HG02870 (cell line): ENCODE results near the gene GATA3.

Experiments used
- ATAC-seq: cut with Tn5 transposase; IDR thresholded peaks from one replicate; pipeline ENCODE4 v1.9.1; 2021; ENCODE audit warnings: mild to moderate bottlenecking, moderate library complexity; ENCODE audit not compliant: unreplicated experiment

The GATA3 gene

DNA sequence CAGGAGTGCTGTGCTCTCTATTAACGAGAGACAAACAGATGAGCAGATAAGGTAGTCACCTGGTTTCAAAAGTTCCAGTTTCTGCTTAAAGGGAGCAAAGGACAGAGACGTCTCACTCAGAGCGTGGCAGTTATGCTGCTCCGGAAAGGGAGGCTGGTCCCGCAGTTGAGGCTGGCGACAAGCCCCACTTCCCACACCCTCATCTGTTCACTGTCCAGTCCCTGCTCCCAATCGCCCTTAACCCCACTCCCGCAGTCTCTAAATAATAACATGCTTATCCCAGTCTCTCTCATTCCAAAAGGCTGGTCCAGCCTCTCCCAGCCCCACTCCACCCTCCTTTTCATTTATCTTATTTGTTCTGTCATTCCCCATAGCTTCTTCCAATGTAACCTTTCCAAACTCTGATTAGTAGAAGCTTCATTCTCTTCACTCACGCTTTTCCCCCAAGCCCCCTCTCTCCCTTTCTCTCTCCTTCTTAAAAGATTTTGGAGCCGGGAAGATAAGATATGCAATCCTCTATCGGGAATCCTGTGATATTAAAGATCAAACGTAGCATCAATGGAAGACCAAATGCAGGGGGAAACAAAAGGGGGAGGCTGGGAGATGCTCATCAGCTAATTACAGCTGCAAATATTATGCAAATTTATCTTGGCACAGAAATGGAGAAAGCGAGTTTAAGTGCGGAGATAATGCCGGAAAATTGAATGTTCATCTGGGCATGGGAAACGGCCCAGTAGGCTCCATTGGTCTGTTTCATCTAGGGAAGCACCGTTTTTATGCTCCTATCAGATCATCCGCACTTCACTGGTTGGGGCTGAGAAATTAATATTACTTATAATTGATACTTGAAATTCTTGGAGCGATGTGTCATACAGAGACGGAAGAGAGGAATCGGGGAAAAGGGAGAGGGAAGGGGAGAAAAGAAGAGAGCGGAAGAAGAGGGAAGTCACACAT lies 16.3 kb upstream of the GATA3 start:
- ATAC-seq: no peak

DNA sequence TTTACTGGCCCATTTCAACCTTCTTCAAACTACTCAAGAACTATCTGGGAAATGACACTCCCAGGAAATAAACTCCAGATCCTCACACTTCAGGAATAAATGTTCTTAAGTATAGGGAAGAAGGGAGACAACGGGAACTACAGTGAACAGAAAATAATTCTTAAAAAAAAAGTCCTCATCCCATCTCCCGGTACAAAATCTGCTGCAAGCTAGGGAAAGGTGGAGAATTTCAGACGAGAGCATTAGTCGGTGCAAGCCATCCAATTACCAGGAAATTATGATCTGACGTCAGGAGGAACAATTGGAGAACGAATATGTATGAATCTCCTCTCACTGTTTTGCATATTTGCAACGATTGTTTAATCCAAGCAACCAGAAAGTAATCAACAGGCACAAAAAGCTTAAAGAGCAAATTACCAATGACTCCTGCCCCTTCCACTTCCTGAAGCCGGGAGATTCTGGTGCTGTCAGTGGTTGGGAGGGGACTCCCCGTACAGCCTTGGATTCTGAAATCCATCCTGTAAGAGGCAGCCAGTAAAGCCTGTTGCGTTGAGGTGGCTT lies 15.1 kb upstream of the GATA3 start:
- no peak for ATAC-seq

DNA sequence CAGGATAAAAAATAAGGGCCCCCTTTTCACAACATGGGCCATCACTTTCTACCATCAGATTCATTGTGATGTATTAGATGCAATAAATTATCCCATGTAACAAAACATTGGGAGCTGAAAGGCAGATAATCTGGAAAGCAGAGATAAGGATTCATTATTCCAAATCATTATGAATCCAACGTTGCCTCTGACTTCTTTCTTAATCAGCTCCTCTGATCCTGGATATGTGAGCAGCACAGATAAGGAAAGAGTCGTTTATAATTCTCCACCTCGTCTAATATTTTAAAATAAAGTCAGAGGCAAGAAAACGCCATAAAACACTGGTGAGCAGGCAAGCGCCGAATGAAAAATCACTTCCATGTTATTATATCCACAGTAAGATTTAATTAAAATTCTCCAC lies 13.8 kb upstream of the GATA3 start:
- ATAC-seq: no peak

DNA sequence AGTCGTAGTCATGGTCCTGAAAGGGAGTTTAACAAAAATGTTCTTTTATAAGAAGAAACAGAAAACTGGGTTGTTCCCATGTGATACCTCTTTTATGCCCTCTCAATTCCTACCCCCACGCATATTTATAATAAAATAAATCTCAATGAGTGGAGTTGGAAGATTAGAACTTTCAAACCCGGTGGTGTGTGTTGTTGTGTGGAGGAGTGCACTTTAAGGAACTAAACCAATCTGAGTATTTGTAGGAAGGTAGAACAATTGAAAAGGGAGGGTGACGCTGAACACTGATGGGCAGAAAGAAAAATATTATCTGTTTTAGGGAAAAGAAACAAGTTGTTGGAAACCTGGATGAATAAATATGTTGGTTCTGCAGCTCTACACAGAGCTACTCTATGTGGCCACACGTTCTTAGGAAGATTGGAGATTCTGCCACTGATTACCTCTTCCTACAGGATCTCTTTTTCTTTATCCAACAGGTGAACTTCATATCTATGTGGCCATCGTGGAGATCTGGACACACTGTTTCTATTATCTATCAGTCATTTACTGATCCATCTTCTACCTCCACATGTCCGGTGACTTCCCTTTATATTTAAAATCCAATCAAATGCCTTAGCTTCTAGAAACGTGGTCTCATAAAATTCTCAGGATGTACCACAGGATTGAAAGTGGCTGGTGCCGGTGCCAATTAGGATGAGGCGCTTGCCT lies 13.1 kb upstream of the GATA3 start:
- ATAC-seq: no peak

DNA sequence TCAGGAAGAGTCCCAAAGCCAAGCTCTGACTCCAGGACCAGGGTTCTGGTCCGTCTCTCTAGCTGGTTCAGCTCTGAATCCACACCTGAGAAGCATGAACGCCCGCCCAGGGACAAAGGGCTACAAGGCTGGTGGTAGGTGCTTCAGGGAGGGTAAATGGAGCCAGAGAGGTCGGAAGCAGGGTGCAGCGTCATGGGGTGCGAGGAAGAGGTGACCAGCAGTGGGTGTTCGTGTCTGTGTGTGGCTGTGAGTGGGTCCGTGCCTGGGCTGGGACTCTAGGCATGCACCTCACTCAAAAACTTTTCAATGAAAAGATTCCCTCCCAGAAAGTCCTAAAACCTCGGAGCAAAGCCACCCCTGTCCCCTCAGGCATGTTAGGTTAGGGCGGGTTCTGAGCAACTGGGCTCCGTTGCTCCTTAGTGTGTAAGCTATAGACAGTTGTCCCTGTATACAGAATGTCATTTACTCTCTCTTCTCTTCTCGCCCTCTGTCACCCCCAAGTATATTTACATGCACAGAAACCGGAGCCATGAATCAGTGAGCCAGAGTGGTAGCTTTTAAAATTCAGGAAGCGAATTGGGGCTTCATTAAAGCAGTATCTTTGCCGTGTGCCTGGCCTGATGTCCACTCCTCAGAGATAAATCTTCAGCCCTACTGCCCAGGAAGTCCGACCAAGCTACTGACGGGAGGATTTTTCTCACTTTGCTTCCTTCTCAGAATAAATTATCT lies 12.3 kb upstream of the GATA3 start:
- no peak for ATAC-seq

DNA sequence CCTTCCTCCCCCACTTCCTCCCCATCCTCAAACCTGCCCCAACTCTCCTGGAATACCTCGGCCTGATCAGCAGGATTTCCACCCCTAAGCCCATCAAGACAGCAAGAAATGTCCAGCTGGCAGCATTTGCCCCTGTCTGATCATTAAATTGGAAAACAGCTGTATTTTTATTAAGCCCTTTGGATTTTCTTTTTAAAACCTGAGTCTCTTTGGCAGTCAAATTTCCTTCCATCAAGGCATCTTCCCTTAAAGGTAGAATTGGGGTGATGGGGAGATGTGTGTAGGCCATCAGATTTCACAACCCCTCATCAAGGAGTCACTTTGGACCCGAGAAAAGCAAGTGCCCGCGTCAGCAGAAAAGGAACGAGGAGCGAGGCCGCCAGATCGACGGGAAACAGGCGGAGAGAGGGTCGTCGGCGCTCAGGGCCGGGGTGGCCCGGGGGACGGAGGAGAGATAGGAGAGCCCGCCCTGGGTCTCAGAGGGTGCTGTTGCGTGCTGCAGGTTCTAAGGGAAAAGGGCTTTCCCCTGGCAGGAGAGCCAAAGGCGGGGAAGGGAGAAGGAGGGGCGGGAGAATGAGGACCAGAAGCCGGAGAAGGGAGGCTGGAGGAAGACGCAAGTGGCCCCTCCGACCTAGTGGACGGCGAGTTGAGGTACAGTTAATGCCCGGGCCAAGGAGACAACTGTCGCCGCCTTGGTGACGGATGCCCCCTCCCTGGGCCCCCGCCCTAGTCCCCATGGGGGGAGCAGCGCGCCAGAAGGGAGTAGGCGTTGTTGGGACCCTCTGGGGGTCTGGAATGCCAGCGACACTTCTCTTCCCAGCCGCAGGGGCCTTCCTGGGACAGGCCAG lies 11.5 kb upstream of the GATA3 start:
- ATAC-seq: no peak

DNA sequence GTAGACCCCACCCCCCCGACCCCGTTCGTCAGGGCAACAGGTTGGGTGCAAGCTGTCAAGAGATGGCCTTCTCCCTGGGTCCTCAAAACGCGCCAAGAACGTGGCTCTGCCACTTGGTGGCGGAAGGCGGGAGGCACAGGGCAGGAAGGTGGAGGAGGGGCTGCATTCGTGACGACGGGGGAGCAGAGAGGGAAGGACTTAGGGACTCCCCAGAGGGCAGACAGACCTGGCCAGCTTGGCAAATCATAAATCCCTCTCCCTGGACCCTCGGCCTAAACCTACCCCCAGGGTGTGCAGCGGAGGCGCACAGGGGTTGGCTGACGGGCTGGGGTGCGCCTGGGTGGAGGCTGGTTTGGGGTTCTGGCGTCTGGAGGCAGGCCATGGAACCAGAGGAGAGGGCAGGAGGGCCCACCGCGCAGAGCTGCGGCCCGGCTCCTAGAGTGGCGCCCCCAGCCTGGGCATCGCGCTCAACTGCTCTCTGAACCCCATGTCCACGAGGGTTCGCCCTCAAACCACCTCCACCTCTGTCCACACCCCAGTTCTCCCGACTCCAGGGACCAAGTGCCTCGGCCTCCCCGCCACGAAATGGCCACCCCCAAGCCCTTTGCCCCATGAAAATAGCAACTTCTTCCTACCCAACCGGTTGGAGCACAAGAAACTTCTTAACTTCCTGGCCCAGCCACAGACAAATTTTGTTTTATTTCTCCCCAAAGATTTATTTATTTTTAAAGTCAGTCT lies 10.8 kb upstream of the GATA3 start:
- no peak for ATAC-seq

DNA sequence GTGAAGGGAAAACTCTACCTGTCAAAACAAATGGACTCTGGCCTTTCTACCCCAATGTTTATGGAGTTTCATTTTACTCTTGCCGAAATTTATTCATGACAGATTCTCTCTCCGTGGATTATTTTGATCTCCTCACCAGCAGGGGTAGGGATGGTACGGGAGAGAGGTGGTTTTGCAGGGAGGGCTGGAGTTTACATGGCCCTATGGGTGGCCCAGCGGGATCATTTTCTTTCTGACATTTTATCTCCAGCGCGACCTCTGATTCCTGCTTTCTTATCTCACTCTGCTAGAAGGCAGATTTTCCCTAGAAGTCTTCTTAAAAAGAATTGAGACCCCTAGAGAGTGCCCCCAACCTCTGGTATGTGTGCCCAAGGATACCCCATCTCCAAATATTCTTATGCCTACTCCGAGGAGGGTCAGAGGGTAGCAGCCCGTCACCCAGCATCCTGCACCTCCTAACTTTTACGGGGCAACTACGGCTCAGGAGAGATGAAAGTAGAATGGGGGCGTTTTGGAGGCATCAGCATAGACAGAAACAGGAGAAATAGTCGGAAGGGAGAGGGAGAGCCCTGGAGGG lies 10.1 kb upstream of the GATA3 start:
- ATAC-seq: no peak

DNA sequence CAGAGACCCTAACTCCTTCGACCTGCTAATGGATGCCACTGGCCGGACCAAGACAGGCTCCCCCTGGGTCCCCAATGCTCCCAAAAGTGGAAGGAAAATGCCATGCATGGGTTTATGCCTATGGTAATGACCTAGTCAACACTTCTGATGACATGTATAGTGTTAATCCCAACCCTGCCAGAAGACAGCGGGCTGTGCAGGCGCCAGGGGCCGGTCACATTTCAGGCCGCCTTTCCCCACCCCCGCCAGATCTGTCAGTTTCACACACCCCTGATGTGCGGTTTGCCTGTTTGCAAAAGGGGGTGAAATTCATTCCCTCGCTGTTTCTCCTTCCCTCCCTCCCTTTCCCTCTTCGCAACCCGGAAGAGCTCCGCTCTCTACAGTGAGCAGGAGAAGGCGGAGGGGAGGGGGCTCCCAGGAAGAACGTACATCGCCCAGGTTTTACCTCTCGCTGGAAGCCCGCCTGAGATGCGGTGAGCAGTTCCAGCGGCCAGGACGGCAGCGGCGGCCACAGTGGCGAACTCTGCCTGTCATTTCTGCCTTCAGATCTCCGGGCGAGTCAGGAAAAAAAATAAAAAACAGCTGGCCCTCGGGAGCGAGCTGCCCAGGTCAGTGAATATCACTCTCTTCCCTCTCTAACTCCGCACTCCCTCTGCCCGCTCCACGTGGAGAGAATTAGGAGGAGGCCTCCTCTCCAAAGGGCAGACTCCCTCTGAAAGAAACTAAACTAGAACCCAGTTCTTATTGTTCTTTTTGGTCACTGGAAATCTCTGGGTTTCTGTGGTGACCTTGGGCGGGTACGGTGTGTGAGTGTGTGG lies 9.4 kb upstream of the GATA3 start:
- peak; percentile 27 for ATAC-seq

DNA sequence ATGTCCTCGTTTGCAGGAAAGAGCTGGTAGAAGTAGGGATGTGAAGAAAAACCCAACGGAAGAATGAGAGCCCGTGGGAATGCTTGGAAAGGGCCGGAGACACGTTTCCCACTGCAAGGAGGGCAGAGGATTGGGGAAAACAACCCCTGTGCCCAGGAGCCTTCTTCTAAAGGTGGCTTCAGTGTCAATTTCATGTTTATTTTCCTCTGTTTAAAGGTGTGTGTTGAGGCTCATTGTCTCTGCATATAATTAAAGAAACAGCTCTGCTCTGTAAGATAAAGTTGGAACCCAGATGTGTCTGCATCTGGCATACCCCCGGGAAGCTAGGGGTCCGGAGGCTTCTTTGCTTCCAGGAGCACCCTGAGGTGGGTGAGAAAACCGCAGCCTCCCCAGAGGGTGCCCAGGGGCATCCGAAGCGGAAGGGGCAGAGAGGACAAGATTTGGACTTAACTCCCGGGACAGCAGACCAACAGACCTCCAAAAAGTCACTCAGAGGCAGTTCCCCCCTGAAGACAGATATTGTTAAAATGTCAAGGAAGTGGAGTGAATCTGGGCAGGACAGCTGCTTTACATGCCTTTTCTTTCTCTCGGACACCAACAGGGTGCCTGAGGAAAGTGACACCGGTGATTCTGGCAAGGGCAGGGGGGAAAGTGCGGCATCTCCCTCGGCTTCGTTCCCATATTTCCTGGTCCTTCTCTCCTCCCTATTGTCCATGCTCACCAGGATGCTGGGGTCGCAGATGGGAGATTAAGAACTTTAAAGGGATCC lies 8.6 kb upstream of the GATA3 start:
- ATAC-seq: no peak

DNA sequence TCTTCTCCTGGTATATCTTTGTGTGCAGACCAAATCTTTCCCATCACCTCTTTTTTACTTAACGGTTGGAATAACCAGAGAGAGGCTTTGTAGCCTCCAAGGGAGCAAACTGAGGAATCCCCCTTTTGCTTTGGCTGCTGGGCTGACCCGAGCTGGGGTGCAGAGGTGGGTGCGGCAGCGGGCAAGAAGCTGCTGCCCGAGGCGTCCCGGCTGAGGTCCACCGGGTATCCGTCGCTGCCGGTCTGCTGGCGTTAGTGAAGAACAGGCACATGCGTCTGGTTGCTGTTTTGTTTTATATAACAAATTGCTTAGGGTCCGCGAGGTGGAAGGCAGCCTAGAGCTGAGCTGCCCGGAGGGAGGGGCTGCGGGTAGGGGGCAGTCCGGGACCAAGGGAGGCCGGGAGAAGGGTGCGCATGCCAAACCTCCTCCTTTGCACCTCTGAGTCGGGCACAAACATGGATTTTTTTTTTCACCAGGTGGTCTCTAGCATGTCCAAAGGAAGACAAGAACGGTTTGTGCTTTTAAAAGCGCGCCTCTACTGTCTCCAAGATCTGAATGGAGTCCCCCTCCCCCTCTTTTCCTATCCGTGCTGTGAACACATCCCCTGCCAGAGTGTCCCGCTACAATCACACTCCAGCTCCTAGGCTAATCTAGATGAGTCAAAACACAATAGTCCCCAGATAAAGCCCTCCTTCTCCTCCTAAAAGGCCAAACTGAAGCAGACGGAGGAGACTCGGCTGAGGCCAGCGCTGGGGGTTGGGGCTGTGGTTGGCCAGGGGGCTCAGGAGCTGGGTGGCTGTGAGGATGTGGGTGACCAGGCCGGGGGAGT lies 6.8 kb upstream of the GATA3 start:
- no peak for ATAC-seq

DNA sequence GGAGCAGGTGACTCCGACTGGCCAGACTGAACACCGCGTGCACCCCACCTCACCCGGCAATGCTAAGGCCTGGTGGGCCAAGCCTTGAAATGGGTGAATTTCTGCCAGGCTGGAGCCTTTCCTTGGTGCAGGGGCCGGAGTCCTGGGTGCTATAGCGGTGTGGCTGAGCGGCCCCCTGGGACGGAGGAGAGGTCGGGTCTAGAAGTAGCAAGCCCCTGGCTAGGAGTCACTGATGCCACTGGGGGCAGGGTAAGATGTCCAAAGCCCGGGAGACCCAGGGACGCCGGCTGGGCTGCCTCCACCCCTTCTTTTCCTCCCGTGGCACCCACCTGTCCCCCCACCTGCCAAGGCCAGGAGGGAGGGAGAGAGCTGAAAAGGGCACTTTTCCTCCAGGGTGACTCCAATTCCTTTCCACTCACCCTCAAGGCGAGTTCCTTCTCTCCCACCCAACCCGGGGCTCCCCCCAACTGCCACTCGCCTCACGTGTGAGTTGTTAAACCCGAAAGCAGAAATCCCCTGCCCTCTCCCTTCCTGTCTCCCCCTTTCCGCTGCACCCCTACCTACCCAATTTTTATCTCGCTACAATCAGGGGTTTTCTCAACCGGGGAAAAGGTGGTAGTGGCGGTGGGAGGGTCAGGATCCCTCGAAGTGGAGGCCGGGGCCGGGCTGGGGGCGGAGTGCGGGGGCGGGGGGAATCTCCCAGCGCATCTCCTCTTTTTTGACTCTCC lies 6.0 kb upstream of the GATA3 start:
- no peak for ATAC-seq

DNA sequence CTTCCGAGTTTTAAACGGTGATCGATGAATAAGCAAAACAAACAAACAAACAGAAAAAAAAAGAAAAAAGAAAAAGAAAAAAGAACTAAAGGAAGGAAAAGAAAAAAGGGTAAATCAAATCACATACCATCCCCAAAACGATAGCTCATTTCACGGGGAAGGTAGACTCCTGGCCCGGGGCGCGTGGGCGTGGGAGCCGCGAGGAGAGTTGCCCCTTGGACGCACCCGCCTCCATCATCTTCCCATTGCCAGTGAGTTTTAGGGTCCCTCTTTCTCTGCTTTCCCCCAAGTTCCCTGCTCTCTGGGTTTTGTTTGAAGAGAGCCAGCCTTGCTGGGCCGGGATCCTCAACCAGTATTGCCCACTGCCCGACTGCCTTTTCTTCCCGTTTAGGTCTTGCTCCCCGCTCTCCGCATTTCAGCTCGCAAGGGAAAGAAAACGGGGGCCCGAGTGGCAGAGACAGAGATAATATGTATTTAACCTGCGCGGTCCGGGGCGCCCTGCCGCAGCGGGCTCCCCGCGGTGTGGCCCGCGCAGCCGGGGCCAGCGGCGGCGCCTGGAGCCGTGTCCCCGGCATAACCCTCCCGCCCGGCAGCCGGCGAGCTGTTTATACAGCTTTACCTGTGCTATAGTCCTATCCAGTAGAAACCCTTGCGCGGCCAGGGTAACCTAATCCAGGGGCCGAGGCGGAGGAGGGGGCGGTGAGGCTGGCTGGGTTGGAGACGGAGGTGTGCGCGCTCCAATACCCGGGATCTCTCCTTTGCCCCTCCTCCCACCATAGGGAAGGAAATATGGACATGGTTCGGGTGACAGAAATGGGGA lies 5.2 kb upstream of the GATA3 start:
- no peak for ATAC-seq

DNA sequence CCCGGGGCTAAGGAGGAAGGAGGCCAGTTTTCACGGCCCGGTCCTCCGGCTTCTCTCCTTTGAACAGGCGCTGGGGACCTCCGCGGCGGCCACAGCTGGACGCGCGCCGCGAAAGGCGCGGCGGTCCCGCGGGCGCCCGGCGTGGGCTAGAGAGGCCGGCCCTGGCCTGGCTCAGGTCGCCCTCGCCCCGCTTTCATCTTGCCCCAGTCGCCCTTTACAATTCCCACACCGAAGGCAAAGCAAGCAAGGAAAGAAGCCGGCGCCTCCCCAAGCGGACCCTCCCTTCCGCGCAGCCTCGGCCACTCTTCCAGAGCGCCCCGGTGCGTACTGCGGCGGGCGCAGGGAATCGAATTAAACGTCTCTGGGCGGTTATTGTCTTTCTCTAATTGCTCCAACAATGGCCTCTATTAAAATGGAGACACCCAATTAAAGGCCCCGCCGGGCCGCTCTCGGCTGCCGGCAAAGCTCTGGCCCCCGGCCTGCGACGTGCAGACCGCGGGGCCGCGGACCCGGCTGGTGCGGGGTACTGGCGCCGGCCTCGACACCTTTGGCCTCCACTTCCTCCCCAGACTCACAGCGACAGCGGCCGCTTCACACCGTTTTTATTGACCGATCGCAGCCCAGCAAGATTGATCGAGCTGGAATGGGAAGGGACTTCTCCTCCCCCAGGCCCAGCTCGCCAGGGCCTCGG lies 4.5 kb upstream of the GATA3 start:
- ATAC-seq: no peak
